ENCODE data around the gene ASPG. TPM values are rescaled to one million over a fixed set of nuclear protein-coding genes. Genes with fewer than 3 reads are reported as not detected.

Gene ASPG
- total and polyA plus RNA-seq, 12 donors = 2.8 to 32.0 (median 13.2) TPM

GRCh38 chr14:104131968-104132732 lies 46.6 kb downstream of the ASPG start:
- Histone ChIP-seq H3K4me3 (no peak overlapping the region), H3K9me3 (peaks cover 0 to 22% (median 9%) of the 10 kb centered on the region in 11 donors), H3K27ac (no peak overlapping the region), H3K4me1 (peaks cover 7 to 19% (median 18%) of the 10 kb centered on the region in 9 donors), H3K36me3 (no peaks in the 10 kb centered on the region), H3K27me3 (peaks cover 11 to 45% (median 36%) of the 10 kb centered on the region in 7 donors)
- ATAC-seq = no peak
- intact Hi-C loops (cut with DNase I) = loop anchor here in 8 of 10 donors (1.0 to 10.0 kb wide), 6 partner anchors 53 to 505 kb away; no protein-coding TSS in a partner anchor
- DNase-seq = no peak
- TF ChIP-seq CTCF (IDR thresholded peaks at IDR 0.05) = no peak
- WGBS, 2 donors = 79 to 82% methylated on average over 23 of the region's 23 CpGs

GRCh38 chr14:104132981-104133380 lies 47.5 kb downstream of the ASPG start:
- DNase-seq (peak in 1 of 2 donors; percentile 8), ATAC-seq (no peak)
- intact Hi-C loops (cut with DNase I) = loop anchor here in 5 of 10 donors (5.0 to 10.0 kb wide), 4 partner anchors 56 to 504 kb away; no protein-coding TSS in a partner anchor
- 26 to 34% methylated on average over 7 of the region's 7 CpGs for WGBS, 2 donors
- TF ChIP-seq CTCF (IDR thresholded peaks at IDR 0.05) = no peak
- Histone ChIP-seq H3K27me3 (peaks cover 11 to 51% (median 43%) of the 10 kb centered on the region in 7 donors), H3K4me1 (peaks cover 13 to 28% (median 25%) of the 10 kb centered on the region in 9 donors), H3K27ac (no peak overlapping the region), H3K36me3 (no peaks in the 10 kb centered on the region), H3K4me3 (no peak overlapping the region), H3K9me3 (peaks cover 0 to 22% (median 9%) of the 10 kb centered on the region in 11 donors)

- 86 to 90% methylated on average over 9 of the region's 9 CpGs for WGBS, 2 donors
These were observed 48.0 kb downstream of the ASPG start for GRCh38 chr14:104133496-104133895.

More at GRCh38 chr14:104133496-104133895, 48.0 kb downstream of the ASPG start:
- DNase-seq = no peak
- TF ChIP-seq CTCF (IDR thresholded peaks at IDR 0.05) = no peak
- no peak for ATAC-seq
- peaks cover 15 to 30% (median 28%) of the 10 kb centered on the region in 9 donors for H3K4me1 ChIP-seq
- no peaks in the 10 kb centered on the region for H3K36me3 ChIP-seq
- H3K27me3 ChIP-seq = peaks cover 11 to 56% (median 46%) of the 10 kb centered on the region in 7 donors
- H3K9me3 ChIP-seq = peaks cover 0 to 20% (median 9%) of the 10 kb centered on the region in 11 donors
- no peak overlapping the region for H3K27ac ChIP-seq
- no peak overlapping the region for H3K4me3 ChIP-seq
- intact Hi-C loops (cut with DNase I) = loop anchor here in 5 of 10 donors (5.0 to 10.0 kb wide), 4 partner anchors 56 to 504 kb away; no protein-coding TSS in a partner anchor

Data from heart right ventricle (tissue), 16 donors.